T-helper 1 cell treated with Interleukin-12 subunit alpha and Interleukin-12 subunit beta and Interleukin-4 antibody, amounts not matched to agents 30 μg/mL and 1 μg/mL, for 36 hours (primary cell): ENCODE data around the gene CYP26C1.

ENCODE experiments used
- H3K27ac Mint-ChIP-seq: one replicate; pipeline ENCODE4 v1.8.0; 2021; ENCODE audit warnings: mild to moderate bottlenecking, mixed read lengths
- H3K27me3 Mint-ChIP-seq: one replicate; pipeline ENCODE4 v1.8.0; 2021; ENCODE audit warnings: low read depth, mixed read lengths
- H3K36me3 Mint-ChIP-seq: one replicate; pipeline ENCODE4 v1.8.0; 2021; ENCODE audit warnings: low read depth, mixed read lengths
- H3K4me1 Mint-ChIP-seq: one replicate; pipeline ENCODE4 v1.8.0; 2021; ENCODE audit warnings: low read depth, mixed read lengths
- H3K4me3 Mint-ChIP-seq: one replicate; pipeline ENCODE4 v1.8.0; 2021; ENCODE audit warnings: mild to moderate bottlenecking, moderate library complexity, mixed read lengths
- H3K9me3 Mint-ChIP-seq: one replicate; pipeline ENCODE4 v1.8.0; 2021; ENCODE audit warnings: mixed read lengths

CYP26C1 gene

DNA sequence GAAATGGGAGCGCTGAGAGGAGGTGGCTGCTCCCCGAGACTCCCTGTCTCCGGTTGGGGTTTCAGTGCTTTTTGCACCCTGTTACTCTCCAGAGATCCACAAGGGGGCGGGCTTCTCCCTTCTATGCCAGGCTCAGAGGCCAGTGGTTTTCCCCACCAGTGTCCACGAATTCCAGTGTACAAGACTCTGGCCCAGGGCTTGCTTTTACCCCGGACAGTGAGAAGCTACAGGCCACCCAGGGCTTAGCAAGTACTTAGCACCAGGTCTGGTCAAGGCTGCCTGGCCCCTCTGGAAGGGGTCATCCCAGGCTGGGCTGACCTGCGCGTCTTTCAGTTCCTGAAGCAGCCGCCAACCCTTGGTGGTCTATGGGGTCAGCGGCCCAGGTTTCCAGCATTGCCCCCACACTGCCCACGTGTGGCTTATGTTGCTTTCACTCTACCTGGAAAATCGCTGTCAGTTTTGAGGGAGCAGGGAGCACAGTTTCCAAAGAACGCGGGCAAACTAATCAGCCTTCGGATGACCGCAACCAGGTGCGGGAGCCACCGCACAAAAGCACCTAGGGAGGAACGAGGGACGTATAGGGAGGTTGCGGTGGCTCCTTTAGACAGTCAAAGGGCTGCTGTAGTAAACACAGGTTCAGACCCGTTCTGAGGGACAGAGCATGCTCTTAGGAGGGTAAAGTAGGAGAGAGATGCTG lies 19.9 kb downstream of the CYP26C1 start:
- Mint-ChIP-seq H3K27me3 (peaks cover 55% of the 10 kb centered on the region), H3K36me3 (no peaks in the 10 kb centered on the region), H3K4me1 (peaks cover 6% of the 10 kb centered on the region), H3K4me3 (no peak overlapping the region), H3K27ac (no peak overlapping the region), H3K9me3 (no peaks in the 10 kb centered on the region)

DNA sequence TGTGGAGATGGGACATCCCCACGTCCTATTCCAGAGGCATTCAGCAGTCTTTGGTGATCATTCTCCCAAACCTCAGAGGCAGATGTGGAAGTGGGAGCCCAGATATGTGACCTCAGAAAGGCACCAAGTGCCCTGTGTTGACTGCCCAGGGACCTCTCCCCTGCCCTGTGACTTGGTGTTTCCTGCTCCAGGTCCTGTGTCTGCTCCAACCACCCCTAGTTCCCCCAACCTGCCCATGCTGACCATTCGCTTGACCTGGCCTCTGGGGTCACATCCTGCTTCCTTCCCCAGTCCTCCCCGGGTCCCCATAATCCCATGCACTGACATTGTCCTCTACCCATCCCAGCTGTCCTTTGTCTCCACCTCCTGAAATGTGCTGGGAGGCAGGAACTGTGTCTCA lies 20.7 kb downstream of the CYP26C1 start:
- Mint-ChIP-seq H3K9me3 (no peaks in the 10 kb centered on the region), H3K36me3 (no peaks in the 10 kb centered on the region), H3K4me1 (peaks cover 3% of the 10 kb centered on the region), H3K27me3 (peaks cover 47% of the 10 kb centered on the region), H3K27ac (no peak overlapping the region), H3K4me3 (no peak overlapping the region)

DNA sequence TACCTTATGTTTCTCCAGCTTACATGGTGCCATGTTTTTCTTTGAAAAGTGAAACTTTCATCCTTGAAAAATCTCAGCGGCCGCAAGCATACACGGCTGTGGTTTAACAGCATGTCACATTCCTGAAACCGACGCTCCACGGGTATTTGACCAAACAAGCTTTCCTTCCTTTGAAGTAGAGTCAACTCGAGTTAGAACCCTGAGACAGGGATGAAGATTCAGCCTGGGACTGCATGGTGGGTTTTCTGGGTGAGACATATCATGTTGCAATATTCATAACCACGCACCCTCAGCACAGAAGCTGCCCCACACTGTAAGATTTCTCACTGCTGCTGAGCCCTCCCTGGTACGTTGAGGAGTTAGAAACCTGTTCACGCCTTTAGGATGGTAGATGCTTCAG lies 21.2 kb downstream of the CYP26C1 start:
- H3K27me3 Mint-ChIP-seq: peaks cover 42% of the 10 kb centered on the region
- no peak overlapping the region for H3K27ac Mint-ChIP-seq
- no peaks in the 10 kb centered on the region for H3K36me3 Mint-ChIP-seq
- H3K4me1 Mint-ChIP-seq: peaks cover 3% of the 10 kb centered on the region
- H3K4me3 Mint-ChIP-seq: no peak overlapping the region
- no peaks in the 10 kb centered on the region for H3K9me3 Mint-ChIP-seq

DNA sequence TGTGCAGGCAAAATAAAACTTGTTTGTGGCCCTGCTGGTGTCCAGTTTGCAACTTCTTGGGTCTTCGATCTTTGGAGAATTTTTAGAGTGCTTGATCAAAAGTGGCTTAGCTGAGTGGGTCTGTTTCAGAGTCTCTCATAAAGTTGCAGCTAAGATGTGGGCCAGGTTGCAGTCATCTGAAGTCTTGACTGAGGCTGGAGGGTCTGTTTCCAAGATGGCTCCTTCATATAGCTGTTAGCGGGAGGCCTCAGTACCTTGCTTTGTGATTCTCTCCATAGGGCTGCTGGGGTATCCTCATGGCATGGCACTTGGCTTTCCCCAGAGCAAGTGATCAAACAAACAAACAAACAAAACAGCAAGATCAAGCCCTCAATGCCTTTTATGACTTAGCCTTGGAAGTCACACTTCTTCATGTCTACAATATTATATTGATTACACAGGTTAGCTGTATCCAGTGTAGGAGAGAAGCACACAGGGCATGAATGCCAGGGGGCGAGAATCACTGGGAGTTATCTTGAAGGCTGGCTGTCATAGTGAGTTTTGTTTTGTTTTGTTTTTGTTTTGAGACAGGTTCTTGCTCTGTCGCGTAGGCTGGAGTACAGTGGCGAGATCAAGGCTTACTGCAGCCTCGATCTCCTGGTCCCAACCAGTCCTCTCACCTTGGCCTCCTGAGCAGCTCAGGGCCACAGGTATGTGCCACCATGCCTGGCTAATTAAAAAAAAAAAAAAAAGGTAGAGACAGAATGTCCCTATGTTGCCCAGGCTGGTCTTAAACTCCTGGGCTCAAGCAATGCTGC lies 23.3 kb downstream of the CYP26C1 start:
- Mint-ChIP-seq H3K9me3 (no peaks in the 10 kb centered on the region), H3K27me3 (peaks cover 34% of the 10 kb centered on the region), H3K4me1 (peaks cover 3% of the 10 kb centered on the region), H3K27ac (no peak overlapping the region), H3K4me3 (no peak overlapping the region), H3K36me3 (no peaks in the 10 kb centered on the region)

DNA sequence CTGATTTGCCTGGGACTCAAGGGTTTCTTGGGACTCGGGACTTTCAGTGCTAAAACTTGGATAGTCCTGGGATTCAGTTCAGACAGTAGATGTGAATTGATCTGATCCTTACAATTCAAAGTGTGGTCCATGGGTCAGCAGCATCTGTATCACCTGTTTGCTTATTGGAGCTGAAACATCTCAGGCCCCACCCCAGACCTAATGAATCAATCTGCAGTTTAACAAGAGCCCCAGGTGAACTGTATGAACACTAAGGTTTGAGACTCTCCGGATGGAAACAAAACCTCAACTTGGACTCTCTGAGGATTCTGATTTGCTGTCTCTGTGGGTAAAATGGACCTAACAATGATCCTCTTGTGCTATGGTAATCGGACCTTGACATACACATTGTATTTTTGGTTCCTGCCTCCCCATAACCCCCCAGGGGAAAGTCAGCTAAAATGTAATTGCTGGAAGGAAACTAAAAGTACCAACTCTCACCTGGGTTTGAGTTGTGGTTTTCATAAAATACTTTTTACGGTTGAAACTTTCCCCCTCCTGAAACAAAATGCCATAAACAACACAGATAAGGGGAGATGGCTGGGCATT lies 24.8 kb downstream of the CYP26C1 start:
- Mint-ChIP-seq H3K4me3 (no peak overlapping the region), H3K4me1 (no peaks in the 10 kb centered on the region), H3K36me3 (no peaks in the 10 kb centered on the region), H3K27me3 (peaks cover 24% of the 10 kb centered on the region), H3K9me3 (no peaks in the 10 kb centered on the region), H3K27ac (no peak overlapping the region)

DNA sequence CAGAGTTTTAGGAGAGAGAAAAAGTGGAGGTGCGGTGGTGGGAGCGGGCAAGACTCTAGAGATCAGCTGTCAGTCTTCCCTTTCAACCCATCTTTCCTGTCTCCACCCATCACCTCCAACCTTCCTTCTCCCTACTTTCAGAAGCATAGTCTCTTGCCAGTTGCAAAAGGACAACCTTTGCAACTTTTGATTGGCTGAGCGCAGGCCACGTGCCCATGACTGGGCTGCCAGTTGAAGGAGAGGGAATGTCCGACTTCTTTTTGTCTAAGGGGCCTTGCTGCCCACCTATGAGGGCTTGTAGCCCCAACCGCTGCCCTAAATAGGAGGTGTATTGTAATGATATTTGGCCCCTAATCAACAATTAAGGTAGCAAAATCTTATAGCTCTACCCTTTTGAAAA lies 25.7 kb downstream of the CYP26C1 start:
- H3K27ac Mint-ChIP-seq: no peak overlapping the region
- H3K27me3 Mint-ChIP-seq: peaks cover 18% of the 10 kb centered on the region
- H3K9me3 Mint-ChIP-seq: no peaks in the 10 kb centered on the region
- H3K4me3 Mint-ChIP-seq: no peak overlapping the region
- H3K4me1 Mint-ChIP-seq: no peaks in the 10 kb centered on the region
- no peaks in the 10 kb centered on the region for H3K36me3 Mint-ChIP-seq

DNA sequence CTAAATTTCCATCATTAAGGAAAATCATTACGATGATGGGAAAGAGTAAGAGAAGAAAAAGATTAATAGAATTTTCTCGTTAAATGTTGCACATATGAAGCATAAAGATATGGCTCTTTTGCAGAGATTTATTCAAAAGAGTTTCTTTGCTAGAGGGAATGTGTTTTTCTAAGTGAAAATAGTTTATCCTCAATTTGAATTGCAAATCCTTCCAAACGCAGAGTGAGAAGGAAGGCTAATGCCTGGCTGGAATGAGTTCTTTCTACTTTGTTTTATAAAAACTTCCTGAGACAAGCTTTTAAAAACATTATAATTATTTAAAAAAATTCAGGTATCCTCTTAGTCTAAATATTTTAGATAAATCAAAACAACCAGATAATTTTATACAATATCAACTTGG lies 27.2 kb downstream of the CYP26C1 start:
- no peaks in the 10 kb centered on the region for H3K36me3 Mint-ChIP-seq
- no peaks in the 10 kb centered on the region for H3K4me1 Mint-ChIP-seq
- no peak overlapping the region for H3K27ac Mint-ChIP-seq
- peaks cover 12% of the 10 kb centered on the region for H3K27me3 Mint-ChIP-seq
- H3K9me3 Mint-ChIP-seq: no peaks in the 10 kb centered on the region
- no peak overlapping the region for H3K4me3 Mint-ChIP-seq

DNA sequence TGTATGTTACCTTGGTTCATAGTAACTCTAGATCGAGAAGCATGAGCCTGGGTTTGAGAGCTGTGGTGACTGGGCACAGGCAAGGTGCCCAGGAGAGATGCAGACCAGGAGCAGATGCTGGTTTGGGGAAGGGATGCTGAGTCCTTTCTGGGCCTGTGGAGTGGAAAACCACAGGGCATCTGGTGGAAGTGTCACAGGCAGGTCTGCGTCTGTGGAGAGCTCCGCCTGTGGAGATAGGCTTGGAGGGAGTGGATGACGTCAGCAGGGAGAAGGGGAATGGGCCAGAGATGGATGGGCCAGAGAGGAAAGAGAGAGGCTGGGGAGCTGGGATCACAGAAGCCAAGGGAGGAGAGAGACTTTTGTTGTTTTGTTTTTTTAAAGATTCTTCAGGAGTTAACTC lies 27.9 kb downstream of the CYP26C1 start:
- Mint-ChIP-seq H3K27ac (no peak overlapping the region), H3K36me3 (no peaks in the 10 kb centered on the region), H3K4me1 (no peaks in the 10 kb centered on the region), H3K4me3 (no peak overlapping the region), H3K9me3 (no peaks in the 10 kb centered on the region), H3K27me3 (peaks cover 10% of the 10 kb centered on the region)

DNA sequence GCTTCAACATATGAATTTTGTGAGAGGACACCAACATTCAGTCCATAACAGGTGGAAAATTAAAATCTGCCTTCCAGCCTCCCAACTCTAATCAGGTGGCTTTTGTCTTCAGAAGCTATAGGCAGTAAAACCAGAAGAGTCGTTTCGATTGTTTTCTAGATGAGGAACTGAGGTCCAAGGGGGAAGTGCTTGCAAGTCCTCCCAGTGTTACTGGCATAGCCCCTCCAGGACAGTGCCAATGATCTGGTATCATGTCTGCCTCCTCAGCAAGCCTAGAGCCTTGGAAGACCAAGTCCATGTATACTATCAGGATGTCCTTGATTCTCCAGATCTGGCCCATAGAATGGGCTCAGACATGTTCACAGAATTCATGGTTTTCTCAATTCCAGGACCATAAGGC lies 30.0 kb downstream of the CYP26C1 start:
- Mint-ChIP-seq H3K27me3 (peaks cover 12% of the 10 kb centered on the region), H3K4me1 (no peaks in the 10 kb centered on the region), H3K9me3 (no peaks in the 10 kb centered on the region), H3K36me3 (no peaks in the 10 kb centered on the region), H3K27ac (no peak overlapping the region), H3K4me3 (no peak overlapping the region)

DNA sequence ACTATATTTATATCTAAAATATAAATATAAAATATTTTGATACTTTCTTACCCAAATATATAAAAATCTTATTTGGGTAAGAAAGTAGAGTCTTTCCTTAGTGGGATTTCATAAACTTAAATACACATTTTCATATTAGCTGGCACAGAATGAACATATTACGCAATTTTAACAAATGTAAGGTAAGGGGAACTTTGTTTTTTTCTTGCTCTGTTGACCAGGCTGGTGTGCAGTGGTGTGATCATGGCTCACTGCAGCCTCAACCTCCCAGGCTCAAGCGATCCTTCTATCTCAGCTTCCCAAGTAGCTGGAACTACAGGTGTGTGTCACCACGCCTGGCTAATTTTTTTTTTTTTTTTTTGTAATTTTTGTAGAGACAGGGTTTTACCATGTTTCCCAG lies 31.4 kb downstream of the CYP26C1 start:
- Mint-ChIP-seq H3K27ac (no peak overlapping the region), H3K36me3 (no peaks in the 10 kb centered on the region), H3K9me3 (no peaks in the 10 kb centered on the region), H3K4me3 (no peak overlapping the region), H3K4me1 (no peaks in the 10 kb centered on the region), H3K27me3 (peaks cover 12% of the 10 kb centered on the region)

DNA sequence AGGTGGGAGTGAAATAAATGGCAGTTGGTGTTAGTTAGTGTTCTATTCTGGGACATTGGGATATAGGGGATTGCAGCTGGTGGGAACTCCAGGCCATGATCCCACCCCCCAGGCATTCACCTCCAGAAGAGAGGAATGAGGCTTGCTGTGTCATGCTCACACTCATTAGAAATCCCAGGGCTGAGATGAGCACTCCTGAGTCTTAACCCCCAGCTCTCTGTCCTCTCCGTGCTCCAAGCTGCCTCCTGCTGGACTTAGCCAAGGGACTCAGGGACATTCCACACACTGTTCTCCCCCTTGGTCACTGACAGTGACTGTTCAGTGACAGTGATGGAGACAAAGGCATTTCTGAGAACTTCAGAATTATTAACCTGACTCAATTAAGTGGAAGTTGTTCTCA lies 34.6 kb downstream of the CYP26C1 start:
- Mint-ChIP-seq H3K4me3 (no peak overlapping the region), H3K9me3 (no peaks in the 10 kb centered on the region), H3K27ac (no peak overlapping the region), H3K36me3 (no peaks in the 10 kb centered on the region), H3K27me3 (peaks cover 7% of the 10 kb centered on the region), H3K4me1 (no peaks in the 10 kb centered on the region)

DNA sequence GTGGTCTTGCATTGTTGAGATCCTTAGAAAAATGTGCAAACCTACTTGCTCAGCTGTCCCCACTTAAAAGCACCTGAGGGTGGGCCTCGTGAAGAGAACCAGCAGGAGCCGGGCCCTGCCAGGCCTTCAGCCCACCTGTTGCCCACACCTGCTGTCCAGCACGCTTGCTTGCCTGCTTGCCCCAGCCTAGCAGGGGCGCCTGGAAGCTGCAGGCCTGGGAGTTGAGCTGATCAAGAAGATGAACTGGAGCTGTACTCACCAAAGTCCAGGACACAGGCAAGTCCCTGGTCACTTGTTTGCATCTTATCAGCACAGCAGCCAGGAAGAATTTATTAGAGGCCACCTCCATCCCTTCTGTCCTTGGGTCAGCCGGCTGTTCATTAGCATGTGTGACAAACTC lies 36.3 kb downstream of the CYP26C1 start:
- H3K9me3 Mint-ChIP-seq: no peaks in the 10 kb centered on the region

DNA sequence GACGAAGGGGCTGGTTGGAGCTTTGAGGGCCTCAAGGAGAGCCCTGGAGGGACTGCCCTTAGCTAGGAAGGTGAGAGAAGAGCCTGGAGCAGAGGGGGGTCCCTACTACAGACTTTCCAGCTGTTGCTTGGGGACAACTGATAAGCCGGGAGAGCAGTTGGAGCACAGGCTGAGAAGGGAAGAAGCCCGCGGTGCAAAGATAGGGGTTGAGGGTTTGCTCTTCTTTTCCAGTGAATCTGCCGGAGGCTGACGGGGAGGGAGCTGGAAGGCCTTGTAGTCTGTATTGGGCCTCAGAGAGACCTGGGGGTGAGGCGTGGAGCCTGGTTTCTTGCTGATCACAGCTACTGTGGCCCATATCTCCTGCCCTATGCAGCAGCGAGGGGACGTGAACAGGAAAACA lies 36.8 kb downstream of the CYP26C1 start:
- H3K27ac Mint-ChIP-seq: no peak overlapping the region
- no peaks in the 10 kb centered on the region for H3K4me1 Mint-ChIP-seq
- no peaks in the 10 kb centered on the region for H3K36me3 Mint-ChIP-seq
- peaks cover 7% of the 10 kb centered on the region for H3K27me3 Mint-ChIP-seq
- no peak overlapping the region for H3K4me3 Mint-ChIP-seq
- H3K9me3 Mint-ChIP-seq: no peaks in the 10 kb centered on the region

More for the DNA sequence above, 36.3 kb downstream of the CYP26C1 start:
- Mint-ChIP-seq H3K27me3 (peaks cover 7% of the 10 kb centered on the region), H3K4me1 (no peaks in the 10 kb centered on the region), H3K27ac (no peak overlapping the region), H3K36me3 (no peaks in the 10 kb centered on the region), H3K4me3 (no peak overlapping the region)

DNA sequence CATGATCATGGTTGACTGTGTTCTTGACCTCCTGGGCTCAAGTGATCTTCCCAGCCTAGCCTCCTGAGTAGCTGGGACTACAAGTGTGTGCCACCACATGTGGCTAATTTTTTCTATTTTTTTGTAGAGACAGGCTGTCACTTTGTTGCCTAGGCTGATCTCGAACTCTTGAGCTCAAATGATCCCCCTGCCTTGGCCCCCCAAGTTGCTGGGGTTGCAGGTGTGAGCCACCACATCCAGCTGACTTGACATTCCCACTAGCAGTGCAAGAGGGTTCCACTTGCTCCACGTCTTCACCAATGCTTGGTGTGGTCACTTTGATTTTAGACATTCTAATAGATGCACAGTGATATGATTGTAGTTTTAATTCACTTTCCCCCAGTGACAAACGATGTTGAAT lies 38.2 kb downstream of the CYP26C1 start:
- Mint-ChIP-seq H3K4me1 (no peaks in the 10 kb centered on the region), H3K27ac (no peak overlapping the region), H3K36me3 (no peaks in the 10 kb centered on the region), H3K9me3 (no peaks in the 10 kb centered on the region), H3K4me3 (no peak overlapping the region), H3K27me3 (peaks cover 10% of the 10 kb centered on the region)

DNA sequence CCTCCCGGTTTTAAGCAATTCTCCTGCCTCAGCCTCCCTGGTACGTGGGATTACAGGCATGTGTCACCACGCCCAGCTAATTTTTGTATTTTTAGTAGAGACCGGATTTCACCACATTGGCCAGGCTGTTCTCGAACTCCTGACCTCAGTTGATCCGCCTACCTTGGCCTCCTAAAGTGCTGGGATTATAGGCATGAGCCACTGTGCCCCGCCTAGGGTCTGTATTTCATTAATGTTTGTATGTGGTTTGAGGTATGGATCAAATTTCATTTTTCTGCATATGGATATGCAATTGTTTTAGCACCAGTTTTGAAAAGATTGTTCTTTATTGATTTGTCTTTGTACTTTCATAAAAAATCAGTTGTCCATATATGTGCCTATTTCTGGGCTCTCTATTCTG lies 39.1 kb downstream of the CYP26C1 start:
- H3K36me3 Mint-ChIP-seq: no peaks in the 10 kb centered on the region
- no peaks in the 10 kb centered on the region for H3K4me1 Mint-ChIP-seq
- no peaks in the 10 kb centered on the region for H3K9me3 Mint-ChIP-seq
- H3K27me3 Mint-ChIP-seq: peaks cover 6% of the 10 kb centered on the region
- no peak overlapping the region for H3K4me3 Mint-ChIP-seq
- no peak overlapping the region for H3K27ac Mint-ChIP-seq
